H9 (cell line): ENCODE measurements around the gene TTC39A. TPM values are rescaled to one million over a fixed set of nuclear protein-coding genes. Genes with fewer than 3 reads are reported as not detected.

ENCODE experiments used
- DNase-seq: peaks from one replicate; pipeline ENCODE4 v3.0.0-alpha.2; 2017
- H2AFZ ChIP-seq: one replicate; pipeline ENCODE4 v1.6.1; 2013; ENCODE audit warnings: mild to moderate bottlenecking, low read length, control low read depth, moderate library complexity
- H2AK5ac ChIP-seq: 2 replicates; pipeline ENCODE4 v1.6.1; 2013; ENCODE audit warnings: low read length, control low read depth, mixed read lengths; ENCODE audit not compliant: insufficient read length
- H2BK120ac ChIP-seq: one replicate; pipeline ENCODE4 v1.6.1; 2013; ENCODE audit warnings: low read depth, mild to moderate bottlenecking, low read length, control low read depth, inconsistent platforms; ENCODE audit not compliant: poor library complexity, severe bottlenecking
- H2BK12ac ChIP-seq: 2 replicates; pipeline ENCODE4 v1.6.1; 2013; ENCODE audit warnings: low read length, control low read depth, mixed read lengths, low read depth; ENCODE audit not compliant: insufficient read length
- H2BK15ac ChIP-seq: 2 replicates; pipeline ENCODE4 v1.6.1; 2013; ENCODE audit warnings: low read depth, low read length, control low read depth
- H2BK20ac ChIP-seq: one replicate; pipeline ENCODE4 v1.6.1; 2013; ENCODE audit warnings: low read depth, mild to moderate bottlenecking, low read length, control low read depth, inconsistent platforms; ENCODE audit not compliant: poor library complexity, severe bottlenecking
- H2BK5ac ChIP-seq: 2 replicates; pipeline ENCODE4 v1.6.1; 2013; ENCODE audit warnings: low read length, control low read depth, mixed read lengths; ENCODE audit not compliant: insufficient read length
- H3K14ac ChIP-seq: 2 replicates; pipeline ENCODE4 v1.6.1; 2013; ENCODE audit warnings: low read length, control low read depth; ENCODE audit not compliant: insufficient read depth
- H3K18ac ChIP-seq: 2 replicates; pipeline ENCODE4 v1.6.1; 2013; ENCODE audit warnings: low read depth, mild to moderate bottlenecking, mixed read lengths, low read length, control low read depth; ENCODE audit not compliant: insufficient read length
- H3K23ac ChIP-seq: 2 replicates; pipeline ENCODE4 v1.6.1; 2013; ENCODE audit warnings: low read length, control low read depth, mixed read lengths, low read depth; ENCODE audit not compliant: insufficient read length
- H3K23me2 ChIP-seq: 2 replicates; pipeline ENCODE4 v1.6.1; 2013; ENCODE audit warnings: low read depth, mild to moderate bottlenecking, mixed read lengths, low read length, control low read depth; ENCODE audit not compliant: insufficient read length, poor library complexity, severe bottlenecking
- H3K27ac ChIP-seq: 2 replicates; pipeline ENCODE4 v1.5.1; 2013; ENCODE audit warnings: low read length, control low read depth, mixed read lengths, low read depth; ENCODE audit not compliant: insufficient read length
- H3K27me3 ChIP-seq: 2 replicates; pipeline ENCODE4 v1.6.1; 2013; ENCODE audit warnings: low read length, control low read depth, inconsistent platforms; ENCODE audit not compliant: insufficient read depth
- H3K4ac ChIP-seq: 2 replicates; pipeline ENCODE4 v1.6.1; 2013; ENCODE audit warnings: low read depth, mild to moderate bottlenecking, control low read depth, inconsistent platforms, low read length, moderate library complexity
- H3K4me1 ChIP-seq: 2 replicates; pipeline ENCODE4 v1.6.1; 2013; ENCODE audit warnings: low read length, control low read depth, inconsistent platforms; ENCODE audit not compliant: insufficient read depth
- H3K4me2 ChIP-seq: 2 replicates; pipeline ENCODE4 v1.6.1; 2013; ENCODE audit warnings: low read length, control low read depth, mixed read lengths; ENCODE audit not compliant: insufficient read length, insufficient read depth
- H3K56ac ChIP-seq: 2 replicates; pipeline ENCODE4 v1.6.1; 2013; ENCODE audit warnings: low read depth, mild to moderate bottlenecking, mixed read lengths, low read length, control low read depth; ENCODE audit not compliant: insufficient read length
- H3K79me1 ChIP-seq: 2 replicates; pipeline ENCODE4 v1.6.1; 2013; ENCODE audit warnings: low read depth, mild to moderate bottlenecking, moderate library complexity, low read length, control low read depth, inconsistent platforms; ENCODE audit not compliant: insufficient read depth, poor library complexity, severe bottlenecking
- H3K79me2 ChIP-seq: 2 replicates; pipeline ENCODE4 v1.6.1; 2013; ENCODE audit warnings: low read length, control low read depth, inconsistent platforms; ENCODE audit not compliant: insufficient read depth
- H3K9ac ChIP-seq: 2 replicates; pipeline ENCODE4 v1.6.1; 2013; ENCODE audit warnings: low read length, control low read depth, mixed read lengths; ENCODE audit not compliant: insufficient read length; ENCODE audit errors: extremely low read depth
- H3K9me3 ChIP-seq: one replicate; pipeline ENCODE4 v1.6.1; 2013; ENCODE audit warnings: low read depth, low read length, inconsistent platforms; ENCODE audit not compliant: control insufficient read depth
- H3T11ph ChIP-seq: one replicate; pipeline ENCODE4 v1.6.1; 2013; ENCODE audit warnings: mild to moderate bottlenecking, low read length, control low read depth, inconsistent platforms
- H4K20me1 ChIP-seq: one replicate; pipeline ENCODE4 v1.6.1; 2013; ENCODE audit not compliant: control insufficient read depth, insufficient read length, insufficient read depth
- H4K5ac ChIP-seq: 2 replicates; pipeline ENCODE4 v1.6.1; 2013; ENCODE audit warnings: low read depth, mild to moderate bottlenecking, mixed read lengths, low read length, control low read depth; ENCODE audit not compliant: insufficient read length
- H4K8ac ChIP-seq: replicated peaks from 2 replicates; pipeline ENCODE4 v1.6.1; 2013; ENCODE audit warnings: low read length, control low read depth, mixed read lengths, low read depth; ENCODE audit not compliant: insufficient read length
- H4K91ac ChIP-seq: 2 replicates; pipeline ENCODE4 v1.6.1; 2013; ENCODE audit warnings: low read depth, mild to moderate bottlenecking, moderate library complexity, mixed read lengths, low read length, control low read depth; ENCODE audit not compliant: insufficient read length
- H3K27ac Mint-ChIP-seq, 3 experiments: 2 replicates in 2 of 3; 3 replicates in 1 of 3; pipeline ENCODE4 v1.8.0; 2020 to 2021; ENCODE audit warnings: mixed read lengths in 3 of 3, mild to moderate bottlenecking in 1 of 3, moderate library complexity in 1 of 3
- H3K27me3 Mint-ChIP-seq: 2 replicates; pipeline ENCODE4 v1.8.0; 2021; ENCODE audit warnings: low read depth, mild to moderate bottlenecking, moderate library complexity, mixed read lengths
- H3K36me3 Mint-ChIP-seq, 3 experiments: 2 replicates in 2 of 3; 3 replicates in 1 of 3; pipeline ENCODE4 v1.8.0; 2020 to 2021; ENCODE audit warnings: low read depth in 3 of 3, mixed read lengths in 3 of 3; ENCODE audit not compliant: insufficient read depth in 1 of 3
- H3K4me1 Mint-ChIP-seq, 2 experiments: 2 replicates each; pipeline ENCODE4 v1.8.0; 2020; ENCODE audit warnings: mixed read lengths in 2 of 2
- H3K4me3 Mint-ChIP-seq, 2 experiments: 2 replicates in 1 of 2; 3 replicates in 1 of 2; pipeline ENCODE4 v1.8.0; 2020 to 2021; ENCODE audit warnings: mild to moderate bottlenecking in 2 of 2, mixed read lengths in 2 of 2, moderate library complexity in 1 of 2
- H3K9me3 Mint-ChIP-seq, 2 experiments: 2 replicates in 1 of 2; 3 replicates in 1 of 2; pipeline ENCODE4 v1.8.0; 2020; ENCODE audit warnings: mild to moderate bottlenecking in 2 of 2, mixed read lengths in 2 of 2, moderate library complexity in 1 of 2
- CTCF ChIP-seq: fragments of 200-600 bp; sonication (generic); conservative IDR thresholded peaks from 3 replicates; pipeline ENCODE4 v1.8.0; 2021; ENCODE audit warnings: antibody characterized with exemption, mild to moderate bottlenecking
- WGBS: extraction: QIAGEN DNeasy Blood & Tissue Kit; methylation state at CpG from one replicate; pipeline ENCODE4 v1.1.7; 2013; ENCODE audit warnings: missing lambda C conversion rate, low lambda C conversion rate, mixed read lengths; ENCODE audit not compliant: insufficient read length; ENCODE audit errors: extremely low coverage; 5-methylcytosine and 5-hydroxymethylcytosine counted together
- total RNA-seq: library from RNA; stranded (reverse); gene quantifications from 2 replicates; pipeline ENCODE4 v1.2.1, GENCODE V29; 2021

The TTC39A gene
- total RNA-seq, 1 experiment from 2014 or later, result 7.7 TPM

- Histone ChIP-seq H3K14ac (no peak overlapping the region; the same call in 1 of the 2 replicates), H3K23me2 (no peaks in the 10 kb centered on the region), H2BK120ac (no peak overlapping the region), H4K20me1 (no peaks in the 10 kb centered on the region), H3K23ac (no peak overlapping the region), H4K5ac (no peak overlapping the region), H3K9me3 (no peaks in the 10 kb centered on the region), H3K79me2 (no peaks in the 10 kb centered on the region), H2BK12ac (no peak overlapping the region), H3K56ac (no peak overlapping the region), H3K9ac (no peak overlapping the region), H3K27ac (no peak overlapping the region), H3K79me1 (no peaks in the 10 kb centered on the region), H2BK20ac (no peak overlapping the region), H3K4me1 (no peaks in the 10 kb centered on the region), H3K27me3 (no peaks in the 10 kb centered on the region), H3K4me2 (no peak overlapping the region), H2AK5ac (no peak overlapping the region), H3K4ac (no peak overlapping the region), H4K91ac (no peak overlapping the region), H4K8ac (no peak overlapping the region), H2BK15ac (no peak overlapping the region), H2AFZ (no peak overlapping the region), H3K18ac (no peak overlapping the region), H3T11ph (no peak overlapping the region), H2BK5ac (no peak overlapping the region)
- WGBS, result no CpG with 5 or more reads among the region's 12 CpGs
- DNase-seq, result no peak
- Mint-ChIP-seq H3K27ac (no peak overlapping the region), H3K4me1 (peaks cover 16 to 19% of the 10 kb centered on the region in 2 experiments), H3K36me3 (no peaks in the 10 kb centered on the region), H3K9me3 (no peaks in the 10 kb centered on the region), H3K4me3 (no peak overlapping the region), H3K27me3 (no peaks in the 10 kb centered on the region; the same call in 1 of the 2 replicates)
- no peak for TF ChIP-seq CTCF
Observed at GRCh38 chr1:51313961-51314777, 16.2 kb downstream of the TTC39A start.
